ENCODE measurements around the gene LAMB3. TPM values are rescaled to one million over a fixed set of nuclear protein-coding genes. Genes with fewer than 3 reads are reported as not detected.

Gene LAMB3
- total RNA-seq, 2 experiments from 2014 or later: 1.3 to 1.9 TPM

GRCh38 chr1:209643285-209644020 is 8.8 kb downstream of the LAMB3 start:
- no peaks in the 10 kb centered on the region for H3K27me3 Mint-ChIP-seq
- H3K27ac Mint-ChIP-seq: no peak overlapping the region
- POLR2A ChIA-PET: no interaction called here
- DNase-seq: no peak
- no peaks in the 10 kb centered on the region for H3K36me3 Mint-ChIP-seq (ENCODE audit: low read depth)
- no peak overlapping the region for H3K4me3 Mint-ChIP-seq
- no peaks in the 10 kb centered on the region for H3K9me3 Mint-ChIP-seq
- CTCF ChIA-PET: interaction anchor here (0.6 to 2.9 kb wide), 7 partner anchors 8 to 28 kb away, joined by 3 to 6 read pairs (median 3); no protein-coding TSS in a partner anchor
- H3K4me1 Mint-ChIP-seq: no peaks in the 10 kb centered on the region

DNA sequence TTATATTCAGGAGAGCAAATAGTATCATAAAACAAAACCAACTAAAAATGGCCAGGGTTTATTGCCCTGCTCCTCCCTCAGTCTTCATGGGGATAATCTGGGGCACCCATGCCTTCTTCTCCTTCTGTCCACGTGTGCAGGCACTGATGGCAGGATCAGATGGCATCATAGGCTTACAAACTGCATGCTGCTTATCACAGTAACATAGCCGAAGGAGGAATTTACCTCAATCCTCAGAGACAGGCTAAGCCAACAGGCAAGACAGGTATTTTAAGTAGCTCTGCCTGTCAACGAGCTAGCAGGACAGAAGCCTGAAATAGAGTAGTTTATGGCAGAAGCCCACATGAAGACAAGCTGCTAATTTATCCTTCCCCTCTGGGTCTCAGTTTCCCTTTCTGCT is 9.4 kb downstream of the LAMB3 start:
- ChIA-PET CTCF (interaction anchor here (0.9 to 2.9 kb wide), 8 partner anchors 10 to 106 kb away, joined by 3 to 6 read pairs (median 4); no protein-coding TSS in a partner anchor), POLR2A (no interaction called here)
- H3K4me3 Mint-ChIP-seq: no peak overlapping the region
- H3K9me3 Mint-ChIP-seq: no peaks in the 10 kb centered on the region
- no peak overlapping the region for H3K27ac Mint-ChIP-seq
- H3K27me3 Mint-ChIP-seq: no peaks in the 10 kb centered on the region
- no peaks in the 10 kb centered on the region for H3K36me3 Mint-ChIP-seq (ENCODE audit: low read depth)
- no peaks in the 10 kb centered on the region for H3K4me1 Mint-ChIP-seq
- no peak for DNase-seq

GRCh38 chr1:209641832-209642172 is 10.4 kb downstream of the LAMB3 start:
- ChIA-PET POLR2A (no interaction called here), CTCF (interaction anchor here (0.8 to 2.9 kb wide), 8 partner anchors 10 to 107 kb away, joined by 3 to 6 read pairs (median 4); no protein-coding TSS in a partner anchor)
- H3K4me1 Mint-ChIP-seq: no peaks in the 10 kb centered on the region
- H3K9me3 Mint-ChIP-seq: no peaks in the 10 kb centered on the region
- DNase-seq: no peak
- H3K4me3 Mint-ChIP-seq: no peak overlapping the region
- no peaks in the 10 kb centered on the region for H3K27me3 Mint-ChIP-seq
- no peaks in the 10 kb centered on the region for H3K36me3 Mint-ChIP-seq (ENCODE audit: low read depth)
- no peak overlapping the region for H3K27ac Mint-ChIP-seq

- H3K9me3 Mint-ChIP-seq: no peaks in the 10 kb centered on the region
- H3K27me3 Mint-ChIP-seq: no peaks in the 10 kb centered on the region
- H3K4me1 Mint-ChIP-seq: peaks cover 9% of the 10 kb centered on the region
- no peak overlapping the region for H3K4me3 Mint-ChIP-seq
- ChIA-PET CTCF (interaction anchor here (0.8 to 1.5 kb wide), 3 partner anchors 8 to 38 kb away, joined by 3 to 7 read pairs (median 4); no protein-coding TSS in a partner anchor), POLR2A (no interaction called here)
- H3K27ac Mint-ChIP-seq: no peak overlapping the region
- H3K36me3 Mint-ChIP-seq (ENCODE audit: low read depth): no peaks in the 10 kb centered on the region
- DNase-seq: no peak
These were observed 16.4 kb downstream of the LAMB3 start for GRCh38 chr1:209635850-209636249.

GRCh38 chr1:209634005-209634737 is 18.1 kb downstream of the LAMB3 start:
- DNase-seq: no peak
- POLR2A ChIA-PET: no interaction called here
- CTCF ChIA-PET: interaction anchor here (1.1 to 1.5 kb wide), 3 partner anchors 9 to 41 kb away, joined by 3 to 4 read pairs (median 3); partner anchors contain the start of gene G0S2
- no peaks in the 10 kb centered on the region for H3K9me3 Mint-ChIP-seq
- H3K27ac Mint-ChIP-seq: no peak overlapping the region
- H3K27me3 Mint-ChIP-seq: no peaks in the 10 kb centered on the region
- H3K36me3 Mint-ChIP-seq (ENCODE audit: low read depth): no peaks in the 10 kb centered on the region
- H3K4me1 Mint-ChIP-seq: peaks cover 9% of the 10 kb centered on the region
- no peak overlapping the region for H3K4me3 Mint-ChIP-seq

DNA sequence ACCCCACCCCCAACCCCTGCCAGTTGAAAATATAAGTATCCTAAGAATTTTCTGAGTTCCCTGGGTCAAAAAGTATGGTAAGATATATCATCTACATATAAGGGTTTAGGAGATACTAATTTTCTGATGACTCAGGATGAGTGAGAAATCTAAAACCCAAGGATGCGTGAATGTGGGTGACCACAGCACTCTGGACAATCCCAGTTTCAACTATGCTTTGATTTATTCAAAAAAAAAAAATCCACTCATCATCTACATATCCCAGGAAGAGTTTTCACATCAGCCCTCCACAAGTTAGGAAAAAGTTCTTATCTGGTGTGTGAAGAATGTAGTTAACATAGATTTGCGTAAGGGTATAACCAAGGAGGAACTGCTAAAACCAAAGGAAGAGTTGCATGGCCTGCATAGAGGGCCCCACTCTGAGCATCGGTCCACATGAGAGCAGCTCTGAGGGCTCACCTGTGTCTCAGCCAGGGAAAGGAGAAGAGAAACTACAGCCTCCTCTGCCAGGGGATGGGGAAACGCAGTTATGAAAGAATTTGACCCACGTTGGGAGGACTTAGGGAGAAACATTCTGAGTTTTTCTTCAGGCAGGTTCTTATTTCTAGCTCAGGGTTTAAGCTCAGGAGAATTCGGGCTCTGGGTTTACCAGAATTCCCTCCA is 18.8 kb downstream of the LAMB3 start:
- no peaks in the 10 kb centered on the region for H3K27me3 Mint-ChIP-seq
- H3K4me3 Mint-ChIP-seq: no peak overlapping the region
- H3K9me3 Mint-ChIP-seq: no peaks in the 10 kb centered on the region
- H3K4me1 Mint-ChIP-seq: peaks cover 9% of the 10 kb centered on the region
- CTCF ChIA-PET: no interaction called here
- no peak for DNase-seq
- POLR2A ChIA-PET: no interaction called here
- no peaks in the 10 kb centered on the region for H3K36me3 Mint-ChIP-seq (ENCODE audit: low read depth)
- no peak overlapping the region for H3K27ac Mint-ChIP-seq

GRCh38 chr1:209630383-209631225 is 21.6 kb downstream of the LAMB3 start:
- DNase-seq: no peak
- POLR2A ChIA-PET: no interaction called here

GRCh38 chr1:209629621-209630382 is 22.4 kb downstream of the LAMB3 start:
- H3K27ac Mint-ChIP-seq: no peak overlapping the region
- H3K4me1 Mint-ChIP-seq: peaks cover 1% of the 10 kb centered on the region
- CTCF ChIA-PET: interaction anchor here (1.0 to 1.6 kb wide), 8 partner anchors 9 to 64 kb away, joined by 3 to 8 read pairs (median 4); no protein-coding TSS in a partner anchor
- no peaks in the 10 kb centered on the region for H3K36me3 Mint-ChIP-seq (ENCODE audit: low read depth)
- no peaks in the 10 kb centered on the region for H3K9me3 Mint-ChIP-seq
- H3K4me3 Mint-ChIP-seq: no peak overlapping the region
- POLR2A ChIA-PET: no interaction called here
- no peaks in the 10 kb centered on the region for H3K27me3 Mint-ChIP-seq
- no peak for DNase-seq

More at GRCh38 chr1:209630383-209631225, 21.6 kb downstream of the LAMB3 start:
- H3K4me3 Mint-ChIP-seq: no peak overlapping the region
- CTCF ChIA-PET: interaction anchor here (0.6 to 2.1 kb wide), 9 partner anchors 7 to 63 kb away, joined by 3 to 8 read pairs (median 3); no protein-coding TSS in a partner anchor
- H3K9me3 Mint-ChIP-seq: no peaks in the 10 kb centered on the region
- H3K27me3 Mint-ChIP-seq: no peaks in the 10 kb centered on the region
- H3K4me1 Mint-ChIP-seq: peaks cover 6% of the 10 kb centered on the region
- no peaks in the 10 kb centered on the region for H3K36me3 Mint-ChIP-seq (ENCODE audit: low read depth)
- no peak overlapping the region for H3K27ac Mint-ChIP-seq

- ChIA-PET CTCF (interaction anchor here (1.0 to 1.6 kb wide), 4 partner anchors 9 to 63 kb away, joined by 4 to 6 read pairs (median 4); no protein-coding TSS in a partner anchor), POLR2A (no interaction called here)
- H3K36me3 Mint-ChIP-seq (ENCODE audit: low read depth): no peaks in the 10 kb centered on the region
- H3K4me3 Mint-ChIP-seq: no peak overlapping the region
- peak overlapping the region; percentile 12 for H3K27ac Mint-ChIP-seq
- no peaks in the 10 kb centered on the region for H3K9me3 Mint-ChIP-seq
- no peaks in the 10 kb centered on the region for H3K27me3 Mint-ChIP-seq
- no peak for DNase-seq
- H3K4me1 Mint-ChIP-seq: no peaks in the 10 kb centered on the region
These were observed 23.5 kb downstream of the LAMB3 start for GRCh38 chr1:209628618-209629299.

DNA sequence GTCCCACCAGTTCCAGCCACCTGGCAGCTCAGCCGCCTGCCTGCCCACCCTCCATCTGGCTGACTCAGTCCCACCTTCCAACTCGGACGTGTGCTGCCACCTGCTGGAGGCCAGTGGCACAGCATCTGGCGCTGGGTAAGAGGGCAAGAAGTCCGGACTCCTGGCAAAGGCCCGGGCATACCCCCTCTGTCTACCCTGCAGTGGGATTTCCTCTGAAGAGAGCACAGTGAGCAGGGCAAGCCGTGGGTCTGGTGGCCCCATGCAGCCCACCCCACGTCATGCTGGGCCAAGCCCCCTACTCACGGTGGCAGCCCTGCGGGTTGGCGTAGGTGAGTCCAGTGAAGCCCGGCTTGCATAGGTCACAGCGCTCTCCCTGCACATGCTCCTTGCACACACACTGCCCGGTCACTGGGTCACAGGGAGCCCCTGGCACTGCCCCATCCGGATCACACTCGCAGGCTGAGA is 24.5 kb downstream of the LAMB3 start:
- H3K27ac Mint-ChIP-seq: no peak overlapping the region
- POLR2A ChIA-PET: no interaction called here
- peak; percentile 75 for DNase-seq
- H3K4me3 Mint-ChIP-seq: no peak overlapping the region
- H3K9me3 Mint-ChIP-seq: no peaks in the 10 kb centered on the region
- CTCF ChIA-PET: interaction anchor here (0.6 to 1.4 kb wide), 7 partner anchors 10 to 61 kb away, joined by 3 to 6 read pairs (median 3); partner anchors contain the start of gene G0S2
- H3K36me3 Mint-ChIP-seq (ENCODE audit: low read depth): no peaks in the 10 kb centered on the region
- no peaks in the 10 kb centered on the region for H3K27me3 Mint-ChIP-seq
- H3K4me1 Mint-ChIP-seq: no peaks in the 10 kb centered on the region

DNA sequence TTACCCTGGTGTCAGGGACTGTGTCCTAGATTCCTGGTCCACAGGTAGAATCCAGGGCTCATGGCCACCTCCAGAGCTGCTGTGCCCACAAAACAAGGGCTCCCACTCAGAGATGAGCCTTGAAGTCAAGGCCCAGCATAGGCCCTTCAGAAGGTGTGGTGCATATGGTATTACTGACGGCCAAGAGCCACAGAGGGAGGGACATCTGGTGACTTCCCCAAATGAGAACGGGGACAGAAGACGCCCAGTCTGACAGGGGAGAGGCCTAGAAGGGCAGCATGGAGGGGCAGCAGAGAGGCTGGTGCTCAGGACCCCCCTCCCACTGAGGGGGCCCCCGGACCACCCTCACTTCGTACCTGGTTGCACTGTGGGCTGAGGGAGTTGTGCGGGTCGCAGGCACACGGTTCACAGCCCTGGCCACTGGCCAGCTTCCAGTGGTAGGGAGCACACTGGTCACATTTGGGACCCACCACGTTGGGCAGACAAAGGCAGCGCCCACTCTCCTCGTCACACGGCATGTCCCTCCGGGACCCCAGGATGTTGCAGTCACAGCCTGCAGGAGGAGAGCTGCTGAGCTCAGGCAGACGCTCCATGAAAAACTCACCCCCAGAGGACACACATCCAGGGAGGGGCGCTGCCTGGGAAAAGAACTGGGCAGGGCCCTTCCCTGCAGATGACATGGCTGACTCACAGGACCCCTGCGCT is 25.0 kb downstream of the LAMB3 start:
- POLR2A ChIA-PET: no interaction called here
- CTCF ChIA-PET: interaction anchor here (0.6 to 1.4 kb wide), 8 partner anchors 9 to 61 kb away, joined by 3 to 6 read pairs (median 3); partner anchors contain the start of gene G0S2
- H3K4me3 Mint-ChIP-seq: no peak overlapping the region
- no peaks in the 10 kb centered on the region for H3K9me3 Mint-ChIP-seq
- no peaks in the 10 kb centered on the region for H3K27me3 Mint-ChIP-seq
- H3K27ac Mint-ChIP-seq: no peak overlapping the region
- no peaks in the 10 kb centered on the region for H3K4me1 Mint-ChIP-seq
- H3K36me3 Mint-ChIP-seq (ENCODE audit: low read depth): no peaks in the 10 kb centered on the region
- DNase-seq: no peak
